HCT116 (cell line): Measurements from ENCODE around the gene CAPG.

ENCODE experiments used
- CTCF ChIP-seq, 3 experiments: fragments of 200-600 bp in 1 of 3; sonication (generic) in 1 of 3; IDR thresholded peaks in 2 of 3; conservative IDR thresholded peaks in 1 of 3; 2 replicates each; pipeline ENCODE4 v1.5.1; 2012 to 2017; ENCODE audit warnings: low read depth in 2 of 3, low read length in 2 of 3, antibody characterized with exemption in 1 of 3, borderline replicate concordance in 1 of 3, control low read depth in 1 of 3, mild to moderate bottlenecking in 1 of 3, mixed read lengths in 1 of 3, mixed run types in 1 of 3, moderate library complexity in 1 of 3; ENCODE audit not compliant: insufficient read depth in 1 of 3
- EZH2phosphoT487 ChIP-seq: fragments of 200-600 bp; IDR thresholded peaks from 2 replicates; pipeline ENCODE4 v1.6.1; 2018; ENCODE audit warnings: antibody characterized with exemption, borderline replicate concordance
- FOSL1 ChIP-seq: IDR thresholded peaks from 2 replicates; pipeline ENCODE4 v1.6.1; 2012; ENCODE audit warnings: low read depth
- JUND ChIP-seq: IDR thresholded peaks from 2 replicates; pipeline ENCODE4 v1.6.1; 2012
- POLR2A ChIP-seq: IDR thresholded peaks from 2 replicates; pipeline ENCODE4 v1.7.0; 2011; ENCODE audit warnings: borderline replicate concordance; ENCODE audit not compliant: insufficient read depth, insufficient read length; ENCODE audit errors: extremely low read depth
- POLR2AphosphoS5 ChIP-seq: IDR thresholded peaks from 2 replicates; pipeline ENCODE4 v1.6.1; 2011; ENCODE audit warnings: mild to moderate bottlenecking, low read depth, low read length, moderate library complexity
- RAD21 ChIP-seq: IDR thresholded peaks from 2 replicates; pipeline ENCODE4 v1.6.1; 2012; ENCODE audit warnings: low read depth, mild to moderate bottlenecking
- TCF7L2 ChIP-seq: IDR thresholded peaks from 2 replicates; pipeline ENCODE4 v1.7.0; 2011; ENCODE audit warnings: borderline replicate concordance, inconsistent platforms; ENCODE audit not compliant: insufficient read depth, insufficient read length; ENCODE audit errors: extremely low read depth
- ZNF274 ChIP-seq: fragments of 200-500 bp; sonication (Bioruptor generic); IDR thresholded peaks from 2 replicates; pipeline ENCODE4 v1.6.1; 2014; ENCODE audit warnings: mild to moderate bottlenecking, low read depth, low read length, inconsistent platforms
- TF ChIP-seq, protein P1 (sequence below): IDR thresholded peaks from 2 replicates; pipeline ENCODE4 v1.6.1; 2012

- TF ChIP-seq POLR2A: no peak
- no peak for TF ChIP-seq CTCF (IDR thresholded peaks at IDR 0.05 in 2 of 3, conservative IDR thresholded peaks at IDR 0.05 in 1 of 3; ENCODE audit: borderline replicate concordance in 1 of 3, insufficient read depth in 1 of 3, low read depth in 2 of 3, low read length in 2 of 3)
- TF ChIP-seq, protein P1, sequence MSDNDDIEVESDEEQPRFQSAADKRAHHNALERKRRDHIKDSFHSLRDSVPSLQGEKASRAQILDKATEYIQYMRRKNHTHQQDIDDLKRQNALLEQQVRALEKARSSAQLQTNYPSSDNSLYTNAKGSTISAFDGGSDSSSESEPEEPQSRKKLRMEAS: no peak; the same call in 1 of the 2 replicates
- TF ChIP-seq POLR2AphosphoS5: peak; percentile 33; the same call in 1 of the 2 replicates
- no peak for TF ChIP-seq TCF7L2
- no peak for TF ChIP-seq RAD21
- no peak for TF ChIP-seq ZNF274
- no peak for TF ChIP-seq EZH2phosphoT487
- TF ChIP-seq JUND: no peak
- TF ChIP-seq FOSL1: no peak
Measured at GRCh38 chr2:85445316-85446295, 35.4 kb upstream of the CAPG start.
